H1 (cell line): ENCODE results near the gene LBHD1. TPM values are rescaled to one million over a fixed set of nuclear protein-coding genes. Genes with fewer than 3 reads are reported as not detected.

ENCODE experiments used
- CTCF ChIA-PET: fragments of 300-600 bp; sonication (Branson Sonifier 250); formaldehyde crosslinking; loops from one replicate; lab custom pipeline; 2021; ENCODE audit not compliant: partially characterized antibody; lab: Charles Lee
- POLR2A ChIA-PET: fragments of 300-600 bp; sonication (Branson Sonifier 250); formaldehyde crosslinking; loops from one replicate; lab custom pipeline; 2021; ENCODE audit warnings: inconsistent platforms; ENCODE audit not compliant: partially characterized antibody; lab: Charles Lee
- DNase-seq, 2 experiments: peaks; one replicate each; pipeline versions ENCODE4 v3.0.0 to v3.0.0-alpha.2; 2010 to 2022; ENCODE audit warnings: low spot score in 2 of 2, low read depth in 1 of 2, mixed read lengths in 1 of 2
- FAIRE-seq: peaks from 2 replicates; lab custom pipeline; 2011; peaks lifted over from hg19 to GRCh38; lab: Jason Lieb, UNC
- H2AFZ ChIP-seq: 2 replicates; pipeline ENCODE4 v1.8.1; 2012; ENCODE audit warnings: low read length, inconsistent platforms
- H2AK5ac ChIP-seq: 2 replicates; pipeline ENCODE4 v1.6.1; 2013; ENCODE audit warnings: low read depth, low read length
- H2BK120ac ChIP-seq: replicated peaks from 2 replicates; pipeline ENCODE3; 2013; ENCODE audit warnings: low read depth, low read length, inconsistent platforms
- H2BK12ac ChIP-seq: 2 replicates; pipeline ENCODE4 v1.6.1; 2013; ENCODE audit warnings: low read depth, low read length
- H2BK15ac ChIP-seq: 2 replicates; pipeline ENCODE4 v1.6.1; 2013; ENCODE audit warnings: low read length
- H2BK20ac ChIP-seq: 2 replicates; pipeline ENCODE4 v1.6.1; 2013; ENCODE audit warnings: low read length
- H2BK5ac ChIP-seq: 2 replicates; pipeline ENCODE4 v1.6.1; 2013; ENCODE audit warnings: low read depth, low read length
- H3K14ac ChIP-seq: 2 replicates; pipeline ENCODE4 v1.6.1; 2013; ENCODE audit warnings: inconsistent platforms; ENCODE audit not compliant: insufficient read length
- H3K18ac ChIP-seq: 2 replicates; pipeline ENCODE4 v1.6.1; 2013; ENCODE audit warnings: low read length; ENCODE audit errors: extremely low read depth
- H3K23ac ChIP-seq: 2 replicates; pipeline ENCODE4 v1.6.1; 2013; ENCODE audit warnings: inconsistent platforms; ENCODE audit not compliant: insufficient read length
- H3K23me2 ChIP-seq: 2 replicates; pipeline ENCODE4 v1.6.1; 2013; ENCODE audit warnings: low read depth, low read length
- H3K27ac ChIP-seq: 2 replicates; pipeline ENCODE4 v1.6.1; 2011; ENCODE audit warnings: low read depth, low read length, inconsistent platforms
- H3K27me3 ChIP-seq, 4 experiments: replicated peaks in 1 of 4; 1 replicate in 1 of 4; 2 replicates in 3 of 4; pipeline versions ENCODE4 v1.6.1 to v1.8.1; 2011 to 2013; ENCODE audit warnings: low read length in 3 of 4, mild to moderate bottlenecking in 3 of 4, inconsistent platforms in 2 of 4, mixed read lengths in 2 of 4, moderate library complexity in 1 of 4; ENCODE audit not compliant: control insufficient read depth in 3 of 4, insufficient read depth in 3 of 4; ENCODE audit errors: extremely low read depth in 1 of 4
- H3K36me3 ChIP-seq, 4 experiments: 2 replicates each; pipeline versions ENCODE4 v1.6.1 to v1.8.1; 2011 to 2013; ENCODE audit warnings: mild to moderate bottlenecking in 4 of 4, low read length in 3 of 4, moderate library complexity in 2 of 4, control low read depth in 1 of 4, inconsistent platforms in 1 of 4; ENCODE audit not compliant: insufficient read depth in 4 of 4, control insufficient read depth in 2 of 4
- H3K4ac ChIP-seq: replicated peaks from 2 replicates; pipeline ENCODE3; 2013; ENCODE audit warnings: low read length, low read depth, mixed read lengths, inconsistent platforms; ENCODE audit not compliant: insufficient read length
- H3K4me1 ChIP-seq, 4 experiments: replicated peaks in 1 of 4; 1 replicate in 1 of 4; 2 replicates in 3 of 4; pipeline versions ENCODE4 v1.6.1 to v1.8.1; 2011 to 2013; ENCODE audit warnings: low read length in 3 of 4, inconsistent platforms in 2 of 4, mixed read lengths in 1 of 4; ENCODE audit not compliant: insufficient read depth in 4 of 4, control insufficient read depth in 3 of 4
- H3K4me2 ChIP-seq, 2 experiments: 2 replicates each; pipeline versions ENCODE4 v1.6.1 to v1.8.1; 2011 to 2013; ENCODE audit warnings: low read depth in 2 of 2, low read length in 2 of 2, control low read depth in 1 of 2, inconsistent platforms in 1 of 2, mild to moderate bottlenecking in 1 of 2; ENCODE audit not compliant: insufficient read depth in 1 of 2
- H3K4me3 ChIP-seq, 4 experiments: fragments of 200-600, 300-600 bp in 1 of 4; sonication (generic), shearing (Covaris generic), sonication (Bioruptor Twin) in 1 of 4; 2 replicates each; pipeline versions ENCODE4 v1.5.1 to v1.8.1; 2011 to 2016; ENCODE audit warnings: low read length in 4 of 4, low read depth in 3 of 4, control low read depth in 2 of 4, inconsistent platforms in 2 of 4, mild to moderate bottlenecking in 2 of 4, mixed read lengths in 1 of 4, moderate library complexity in 1 of 4; ENCODE audit not compliant: insufficient read depth in 2 of 4; ENCODE audit errors: extremely low read depth in 1 of 4
- H3K56ac ChIP-seq: replicated peaks from 2 replicates; pipeline ENCODE3; 2013; ENCODE audit warnings: low read depth, mild to moderate bottlenecking, mixed read lengths, low read length, inconsistent platforms; ENCODE audit not compliant: insufficient read length
- H3K79me1 ChIP-seq: 2 replicates; pipeline ENCODE4 v1.6.1; 2013; ENCODE audit warnings: low read depth, low read length, control low read depth
- H3K79me2 ChIP-seq, 2 experiments: 2 replicates each; pipeline versions ENCODE4 v1.6.1 to v1.8.1; 2012 to 2013; ENCODE audit warnings: low read length in 2 of 2, mild to moderate bottlenecking in 2 of 2, inconsistent platforms in 1 of 2; ENCODE audit not compliant: insufficient read depth in 2 of 2, control insufficient read depth in 1 of 2
- H3K9ac ChIP-seq, 4 experiments: replicated peaks in 1 of 4; 1 replicate in 1 of 4; 2 replicates in 3 of 4; pipeline versions ENCODE4 v1.6.1 to v1.8.1; 2011 to 2013; ENCODE audit warnings: low read depth in 3 of 4, low read length in 3 of 4, control low read depth in 2 of 4, mild to moderate bottlenecking in 2 of 4, moderate library complexity in 2 of 4, inconsistent platforms in 1 of 4; ENCODE audit errors: extremely low read depth in 1 of 4
- H3K9me3 ChIP-seq, 2 experiments: 2 replicates each; pipeline versions ENCODE4 v1.6.1 to v1.8.1; 2012 to 2013; ENCODE audit warnings: mild to moderate bottlenecking in 2 of 2, moderate library complexity in 2 of 2, control low read depth in 1 of 2, inconsistent platforms in 1 of 2, low read depth in 1 of 2, low read length in 1 of 2, mixed read lengths in 1 of 2; ENCODE audit not compliant: insufficient read depth in 2 of 2
- H4K20me1 ChIP-seq, 2 experiments: replicated peaks in 1 of 2; 2 replicates each; pipeline versions ENCODE3 to v1.8.1; 2011 to 2013; ENCODE audit warnings: inconsistent platforms in 2 of 2, low read length in 2 of 2, mild to moderate bottlenecking in 1 of 2; ENCODE audit not compliant: insufficient read depth in 2 of 2, control insufficient read depth in 1 of 2
- H4K5ac ChIP-seq: 2 replicates; pipeline ENCODE4 v1.6.1; 2013; ENCODE audit warnings: low read length, low read depth, mixed read lengths, inconsistent platforms; ENCODE audit not compliant: insufficient read length
- H4K8ac ChIP-seq: 2 replicates; pipeline ENCODE4 v1.8.0; 2013; ENCODE audit warnings: mild to moderate bottlenecking, moderate library complexity, low read length, inconsistent platforms; ENCODE audit not compliant: insufficient read depth; ENCODE audit errors: extremely low read depth
- H4K91ac ChIP-seq: replicated peaks from 2 replicates; pipeline ENCODE3; 2013; ENCODE audit warnings: low read length, mixed read lengths, inconsistent platforms; ENCODE audit not compliant: insufficient read length
- BACH1 ChIP-seq: IDR thresholded peaks from 2 replicates; pipeline ENCODE4 v1.6.1; 2012; ENCODE audit warnings: low read length, improper control_type of control experiment
- BCL11A ChIP-seq, 2 experiments: IDR thresholded peaks; one replicate each; pipeline ENCODE4 v1.6.1; 2011; ENCODE audit warnings: low read depth in 2 of 2, low read length in 2 of 2, mild to moderate bottlenecking in 2 of 2
- BRCA1 ChIP-seq: IDR thresholded peaks from 2 replicates; pipeline ENCODE4 v1.6.1; 2012; ENCODE audit warnings: low read depth, low read length, improper control_type of control experiment
- EZH2 ChIP-seq: fragments of 200-600 bp; sonication (generic); IDR thresholded peaks from 2 replicates; pipeline ENCODE4 v1.7.1; 2012; ENCODE audit warnings: low read depth, mild to moderate bottlenecking, moderate library complexity, low read length, inconsistent platforms; ENCODE audit not compliant: severe bottlenecking
- GABPA ChIP-seq: IDR thresholded peaks from 2 replicates; pipeline ENCODE4 v1.6.1; 2011; ENCODE audit warnings: mild to moderate bottlenecking, low read length, moderate library complexity, borderline replicate concordance; ENCODE audit not compliant: insufficient read depth
- GTF2F1 ChIP-seq: IDR thresholded peaks from 2 replicates; pipeline ENCODE4 v1.6.1; 2012; ENCODE audit warnings: low read depth, low read length, improper control_type of control experiment, borderline replicate concordance
- MAFK ChIP-seq: IDR thresholded peaks from 2 replicates; pipeline ENCODE4 v1.6.1; 2012; ENCODE audit warnings: low read depth, mild to moderate bottlenecking, improper control_type of control experiment, low read length
- SIN3A ChIP-seq, 2 experiments: IDR thresholded peaks in 1 of 2; conservative IDR thresholded peaks in 1 of 2; 2 replicates each; pipeline ENCODE4 v1.6.1; 2011 to 2012; ENCODE audit warnings: low read length in 2 of 2, improper control_type of control experiment in 1 of 2, low read depth in 1 of 2, mild to moderate bottlenecking in 1 of 2
- SP1 ChIP-seq: IDR thresholded peaks from 2 replicates; pipeline ENCODE4 v1.6.1; 2011; ENCODE audit warnings: low read depth, low read length
- SP4 ChIP-seq: IDR thresholded peaks from 2 replicates; pipeline ENCODE4 v1.6.1; 2012; ENCODE audit warnings: low read length, inconsistent platforms
- TAF1 ChIP-seq: IDR thresholded peaks from 2 replicates; pipeline ENCODE4 v1.6.1; 2011; ENCODE audit warnings: mild to moderate bottlenecking, low read depth, low read length
- WGBS, 2 experiments: shearing (Covaris generic) in 1 of 2; methylation state at CpG; one replicate each; pipeline versions ENCODE4 v1.1.6 to v1.1.7; 2013 to 2015; ENCODE audit warnings: low lambda C conversion rate in 2 of 2, mixed read lengths in 2 of 2, inconsistent platforms in 1 of 2, low coverage in 1 of 2, missing lambda C conversion rate in 1 of 2; ENCODE audit not compliant: insufficient replicate concordance in 2 of 2, insufficient coverage in 1 of 2, insufficient read length in 1 of 2; ENCODE audit errors: extremely low coverage in 1 of 2, missing lambda C conversion rate in 1 of 2; 5-methylcytosine and 5-hydroxymethylcytosine counted together
- polyA plus RNA-seq, 7 experiments: library from polyadenylated mRNA; depleted of rRNA in 3 of 7; stranded (reverse) in 5 of 7; unstranded in 2 of 7; fragments of >200 nt in 5 of 7; fragments of 200-250 nt in 2 of 7; gene quantifications; 1 replicate in 5 of 7; 2 replicates in 1 of 7; 4 replicates in 1 of 7; pipeline versions ENCODE4 v1.2.1 to v1.2.3, GENCODE V29; 2011 to 2013; ENCODE audit warnings: missing spikeins in 2 of 7, mixed read lengths in 2 of 7
- total RNA-seq: library from RNA; stranded (reverse); fragmentation: NEBNext Ultra II Directional; extraction: Animal tissue kit (Norgen Biotek cat#: 25700); gene quantifications from 2 replicates; pipeline ENCODE4 v1.2.1, GENCODE V29; 2021
- TF ChIP-seq, protein P1 (sequence below), 3 experiments: IDR thresholded peaks; 1 replicate in 2 of 3; 2 replicates in 1 of 3; pipeline versions ENCODE4 v1.5.1 to v1.6.1; 2011; ENCODE audit warnings: low read length in 3 of 3, mild to moderate bottlenecking in 3 of 3, inconsistent platforms in 2 of 3, low read depth in 1 of 3, moderate library complexity in 1 of 3; ENCODE audit not compliant: insufficient read depth in 1 of 3; ENCODE audit errors: control extremely low read depth in 1 of 3

The LBHD1 gene
- total and polyA plus RNA-seq, 2 of the 8 experiments (the other 6 are each of a cell fraction or from before 2014, with no cell fraction given) = 2.3 to 5.2 TPM

DNA sequence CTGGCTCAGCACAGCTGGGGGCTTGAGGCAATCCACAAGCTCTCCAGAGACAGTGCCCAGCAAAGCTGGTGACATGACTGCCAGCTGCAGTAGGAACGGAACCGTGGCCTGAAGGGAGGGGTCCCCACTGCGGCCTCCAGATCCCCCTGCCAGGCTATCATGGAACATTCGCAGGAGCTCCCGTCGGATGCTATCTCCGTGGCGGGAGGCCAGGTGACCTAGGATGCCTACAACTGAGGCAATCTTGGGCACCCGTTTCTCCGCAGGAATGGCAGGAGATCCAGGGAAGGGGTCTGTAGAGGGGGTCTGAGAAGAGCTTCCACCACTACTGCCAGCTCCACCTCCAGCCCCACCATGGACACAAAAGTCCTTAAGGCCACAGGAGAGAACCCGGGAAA is 23.1 kb downstream of the LBHD1 start:
- Histone ChIP-seq H2BK5ac (no peak overlapping the region), H4K8ac (no peak overlapping the region), H3K9me3 (no peaks in the 10 kb centered on the region), H4K5ac (no peak overlapping the region), H3K4me1 (no peaks in the 10 kb centered on the region; a peak in 2 of 7 replicates), H2BK120ac (no peak overlapping the region), H3K79me2 (peaks cover 15 to 45% of the 10 kb centered on the region in 2 experiments), H3K23me2 (peaks cover 8% of the 10 kb centered on the region), H3K36me3 (peaks cover 0 to 22% (median 7%) of the 10 kb centered on the region in 4 experiments; a peak in 5 of 8 replicates), H3K4ac (no peak overlapping the region), H3K9ac (no peak overlapping the region), H2BK12ac (no peak overlapping the region), H3K79me1 (peaks cover 10% of the 10 kb centered on the region), H2AFZ (no peak overlapping the region), H3K56ac (no peak overlapping the region), H2BK15ac (no peak overlapping the region), H3K18ac (no peak overlapping the region), H3K27ac (no peak overlapping the region), H2AK5ac (no peak overlapping the region), H2BK20ac (no peak overlapping the region), H3K4me3 (no peak overlapping the region), H3K23ac (no peak overlapping the region), H3K4me2 (no peak overlapping the region), H4K91ac (no peak overlapping the region), H3K14ac (no peak overlapping the region), H3K27me3 (no peaks in the 10 kb centered on the region), H4K20me1 (peaks cover 3 to 23% of the 10 kb centered on the region in 2 experiments)
- POLR2A ChIA-PET = interaction anchor here (0.6 to 50.4 kb wide), 11 partner anchors 8 to 850 kb away, joined by 3 to 2041 read pairs (median 4); partner anchors contain the start of genes B3GAT3, BSCL2, C11orf98 and CSKMT
- DNase-seq = no peak
- CTCF ChIA-PET = interaction anchor here (0.7 to 3.2 kb wide), 11 partner anchors 15 to 541 kb away, joined by 3 to 14 read pairs (median 4); partner anchors contain the start of gene LRRN4CL
- FAIRE-seq = no peak
- 93% methylated on average over 10 of the region's 11 CpGs; no CpG with 5 or more reads in 1 of the 2 experiments for WGBS, 2 experiments
- TF ChIP-seq GTF2F1 = no peak
- TF ChIP-seq TAF1 = no peak
- no peak for TF ChIP-seq SP4
- TF ChIP-seq GABPA = no peak
- no peak for TF ChIP-seq BCL11A (IDR thresholded peaks at IDR 0.05; ENCODE audit: low read depth in 2 of 2, low read length in 2 of 2)
- no peak for TF ChIP-seq EZH2
- TF ChIP-seq, protein P1, sequence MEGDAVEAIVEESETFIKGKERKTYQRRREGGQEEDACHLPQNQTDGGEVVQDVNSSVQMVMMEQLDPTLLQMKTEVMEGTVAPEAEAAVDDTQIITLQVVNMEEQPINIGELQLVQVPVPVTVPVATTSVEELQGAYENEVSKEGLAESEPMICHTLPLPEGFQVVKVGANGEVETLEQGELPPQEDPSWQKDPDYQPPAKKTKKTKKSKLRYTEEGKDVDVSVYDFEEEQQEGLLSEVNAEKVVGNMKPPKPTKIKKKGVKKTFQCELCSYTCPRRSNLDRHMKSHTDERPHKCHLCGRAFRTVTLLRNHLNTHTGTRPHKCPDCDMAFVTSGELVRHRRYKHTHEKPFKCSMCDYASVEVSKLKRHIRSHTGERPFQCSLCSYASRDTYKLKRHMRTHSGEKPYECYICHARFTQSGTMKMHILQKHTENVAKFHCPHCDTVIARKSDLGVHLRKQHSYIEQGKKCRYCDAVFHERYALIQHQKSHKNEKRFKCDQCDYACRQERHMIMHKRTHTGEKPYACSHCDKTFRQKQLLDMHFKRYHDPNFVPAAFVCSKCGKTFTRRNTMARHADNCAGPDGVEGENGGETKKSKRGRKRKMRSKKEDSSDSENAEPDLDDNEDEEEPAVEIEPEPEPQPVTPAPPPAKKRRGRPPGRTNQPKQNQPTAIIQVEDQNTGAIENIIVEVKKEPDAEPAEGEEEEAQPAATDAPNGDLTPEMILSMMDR (IDR thresholded peaks at IDR 0.05; ENCODE audit: control extremely low read depth in 1 of 3, insufficient read depth in 1 of 3, low read depth in 1 of 3, low read length in 3 of 3) = no peak
- TF ChIP-seq BACH1 = no peak
- TF ChIP-seq MAFK = no peak
- TF ChIP-seq SIN3A (conservative IDR thresholded peaks at IDR 0.05 in 1 of 2, IDR thresholded peaks at IDR 0.05 in 1 of 2; ENCODE audit: low read depth in 1 of 2, low read length in 2 of 2) = no peak
- TF ChIP-seq SP1 = no peak
- no peak for TF ChIP-seq BRCA1
